Transverse colon (tissue), 4 donors: Measurements from ENCODE around the gene HAPLN3.

Source experiments
- POLR2A ChIP-seq: fragments of 450-650 bp; IDR thresholded peaks from one replicate; pipeline ENCODE4 v1.6.1; 2016; ENCODE audit warnings: antibody characterized with exemption, mild to moderate bottlenecking, moderate library complexity
- POLR2AphosphoS5 ChIP-seq, 3 donors: sonication (generic); formaldehyde crosslinking; IDR thresholded peaks; one replicate each; pipeline ENCODE4 v1.6.1; 2016; ENCODE audit warnings: antibody characterized with exemption in 3 of 3
- TF ChIP-seq, protein P1 (sequence below), 5 experiments: fragments of 200-600 bp in 3 of 5; fragments of 450-650 bp in 2 of 5; sonication (generic) in 3 of 5; IDR thresholded peaks; 1 replicate in 2 of 5; 2 replicates in 3 of 5; pipeline ENCODE4 v1.5.1; 2016 to 2017; ENCODE audit warnings: antibody characterized with exemption in 5 of 5, inconsistent platforms in 3 of 5, mild to moderate bottlenecking in 2 of 5, moderate library complexity in 1 of 5

DNA sequence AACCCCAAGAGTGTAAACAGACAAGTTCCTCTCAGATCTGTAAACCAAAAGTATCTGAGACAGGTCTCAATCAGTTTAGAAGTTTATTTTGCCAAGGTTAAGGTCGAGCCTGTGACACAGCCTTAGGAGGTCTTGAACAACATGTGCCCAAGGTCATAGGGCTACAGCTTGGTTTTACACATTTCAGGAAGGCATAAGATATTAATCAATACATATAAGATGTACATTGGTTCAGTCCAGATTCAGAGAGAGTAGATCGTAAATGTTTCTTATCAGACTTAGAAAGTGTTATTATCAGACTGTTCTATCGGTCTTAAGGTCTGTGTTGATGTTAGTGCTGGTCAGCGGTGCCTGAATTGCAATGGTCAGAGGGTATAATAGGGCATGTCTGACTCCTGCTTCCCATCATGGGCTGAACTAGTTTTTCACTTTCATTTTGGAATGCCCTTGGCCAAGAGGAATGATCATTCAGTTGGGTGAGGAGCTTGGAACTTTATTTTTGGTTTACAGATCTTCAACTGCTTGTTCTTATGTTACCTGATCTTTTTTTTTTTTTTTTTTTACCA is 44.8 kb upstream of the HAPLN3 start:
- TF ChIP-seq, protein P1, sequence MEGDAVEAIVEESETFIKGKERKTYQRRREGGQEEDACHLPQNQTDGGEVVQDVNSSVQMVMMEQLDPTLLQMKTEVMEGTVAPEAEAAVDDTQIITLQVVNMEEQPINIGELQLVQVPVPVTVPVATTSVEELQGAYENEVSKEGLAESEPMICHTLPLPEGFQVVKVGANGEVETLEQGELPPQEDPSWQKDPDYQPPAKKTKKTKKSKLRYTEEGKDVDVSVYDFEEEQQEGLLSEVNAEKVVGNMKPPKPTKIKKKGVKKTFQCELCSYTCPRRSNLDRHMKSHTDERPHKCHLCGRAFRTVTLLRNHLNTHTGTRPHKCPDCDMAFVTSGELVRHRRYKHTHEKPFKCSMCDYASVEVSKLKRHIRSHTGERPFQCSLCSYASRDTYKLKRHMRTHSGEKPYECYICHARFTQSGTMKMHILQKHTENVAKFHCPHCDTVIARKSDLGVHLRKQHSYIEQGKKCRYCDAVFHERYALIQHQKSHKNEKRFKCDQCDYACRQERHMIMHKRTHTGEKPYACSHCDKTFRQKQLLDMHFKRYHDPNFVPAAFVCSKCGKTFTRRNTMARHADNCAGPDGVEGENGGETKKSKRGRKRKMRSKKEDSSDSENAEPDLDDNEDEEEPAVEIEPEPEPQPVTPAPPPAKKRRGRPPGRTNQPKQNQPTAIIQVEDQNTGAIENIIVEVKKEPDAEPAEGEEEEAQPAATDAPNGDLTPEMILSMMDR (IDR thresholded peaks at IDR 0.05), result no peak
- no peak for TF ChIP-seq POLR2AphosphoS5 (IDR thresholded peaks at IDR 0.05)
- no peak for TF ChIP-seq POLR2A
